GM12892 (cell line): ENCODE results near the gene CMTM8.

ENCODE experiments used
- DNase-seq: peaks from one replicate; pipeline ENCODE4 v3.0.0; 2011; ENCODE audit not compliant: insufficient read length
- FAIRE-seq: peaks from 2 replicates; lab custom pipeline; 2011; peaks lifted over from hg19 to GRCh38; lab: Jason Lieb, UNC
- POLR2A ChIP-seq: IDR thresholded peaks from 2 replicates; pipeline ENCODE4 v1.6.1; 2011; ENCODE audit warnings: low read depth, low read length, control low read depth
- POLR2AphosphoS5 ChIP-seq: IDR thresholded peaks from 2 replicates; pipeline ENCODE4 v1.6.1; 2011; ENCODE audit warnings: low read depth, low read length, control low read depth
- TAF1 ChIP-seq: IDR thresholded peaks from 2 replicates; pipeline ENCODE4 v1.6.1; 2011; ENCODE audit warnings: low read depth, mild to moderate bottlenecking, control low read depth, low read length, borderline replicate concordance

The CMTM8 gene

GRCh38 chr3:32239307-32240158 is 1.1 kb downstream of the CMTM8 start:
- FAIRE-seq (no peak), DNase-seq (no peak)
- no peak for TF ChIP-seq TAF1
- no peak for TF ChIP-seq POLR2AphosphoS5
- no peak for TF ChIP-seq POLR2A

- TF ChIP-seq TAF1: no peak
- TF ChIP-seq POLR2A: no peak
- no peak for TF ChIP-seq POLR2AphosphoS5
- FAIRE-seq: no peak
- DNase-seq: no peak
Observed at GRCh38 chr3:32240159-32240545, 1.7 kb downstream of the CMTM8 start.

- no peak for FAIRE-seq
- no peak for DNase-seq
Observed at GRCh38 chr3:32241100-32241499, 2.6 kb downstream of the CMTM8 start.

GRCh38 chr3:32243519-32243918 is 5.0 kb downstream of the CMTM8 start:
- FAIRE-seq (no peak), DNase-seq (no peak)
- no peak for TF ChIP-seq POLR2AphosphoS5
- TF ChIP-seq POLR2A: no peak
- TF ChIP-seq TAF1: no peak

More at GRCh38 chr3:32241100-32241499, 2.6 kb downstream of the CMTM8 start:
- TF ChIP-seq POLR2A (no peak), POLR2AphosphoS5 (no peak), TAF1 (no peak)

GRCh38 chr3:32245200-32245599 is 6.7 kb downstream of the CMTM8 start:
- FAIRE-seq (no peak), DNase-seq (no peak)
- TF ChIP-seq POLR2AphosphoS5 (no peak), TAF1 (no peak), POLR2A (no peak)

- TF ChIP-seq POLR2AphosphoS5 (no peak), POLR2A (no peak), TAF1 (no peak)
- FAIRE-seq: no peak
Observed at GRCh38 chr3:32246079-32246675, 7.7 kb downstream of the CMTM8 start.

GRCh38 chr3:32249184-32249782 is 10.8 kb downstream of the CMTM8 start:
- no peak for DNase-seq
- TF ChIP-seq TAF1 (no peak), POLR2A (no peak), POLR2AphosphoS5 (no peak)
- FAIRE-seq: no peak

More at GRCh38 chr3:32246079-32246675, 7.7 kb downstream of the CMTM8 start:
- no peak for DNase-seq

- no peak for FAIRE-seq
- TF ChIP-seq POLR2A (no peak), POLR2AphosphoS5 (no peak), TAF1 (no peak)
Observed at GRCh38 chr3:32254268-32254667, 15.8 kb downstream of the CMTM8 start.

GRCh38 chr3:32255345-32255744 is 16.9 kb downstream of the CMTM8 start:
- no peak for TF ChIP-seq TAF1
- TF ChIP-seq POLR2A: no peak
- no peak for TF ChIP-seq POLR2AphosphoS5
- DNase-seq: no peak
- no peak for FAIRE-seq

More at GRCh38 chr3:32254268-32254667, 15.8 kb downstream of the CMTM8 start:
- DNase-seq: no peak

GRCh38 chr3:32256206-32256605 is 17.7 kb downstream of the CMTM8 start:
- no peak for TF ChIP-seq POLR2AphosphoS5
- TF ChIP-seq TAF1: no peak
- TF ChIP-seq POLR2A: no peak
- DNase-seq (no peak), FAIRE-seq (no peak)

- DNase-seq (no peak), FAIRE-seq (no peak)
- TF ChIP-seq POLR2A (no peak), POLR2AphosphoS5 (no peak), TAF1 (no peak)
Observed at GRCh38 chr3:32257042-32257441, 18.6 kb downstream of the CMTM8 start.
